OCI-LY7 (cell line): Measurements from ENCODE around the gene SH3PXD2A.

Experiments
- EZH2phosphoT487 ChIP-seq: fragments of 200-600 bp; sonication (generic); IDR thresholded peaks from 2 replicates; pipeline ENCODE4 v1.6.1; 2018; ENCODE audit warnings: low read depth, borderline replicate concordance, mild to moderate bottlenecking, mixed run types, antibody characterized with exemption, low read length, moderate library complexity, mixed read lengths
- TF ChIP-seq, protein P1 (sequence below): fragments of 200-600 bp; sonication (generic); conservative IDR thresholded peaks from 2 replicates; pipeline ENCODE4 v1.5.1; 2014; ENCODE audit warnings: mild to moderate bottlenecking, antibody characterized with exemption, low read length, moderate library complexity, mixed read lengths

DNA sequence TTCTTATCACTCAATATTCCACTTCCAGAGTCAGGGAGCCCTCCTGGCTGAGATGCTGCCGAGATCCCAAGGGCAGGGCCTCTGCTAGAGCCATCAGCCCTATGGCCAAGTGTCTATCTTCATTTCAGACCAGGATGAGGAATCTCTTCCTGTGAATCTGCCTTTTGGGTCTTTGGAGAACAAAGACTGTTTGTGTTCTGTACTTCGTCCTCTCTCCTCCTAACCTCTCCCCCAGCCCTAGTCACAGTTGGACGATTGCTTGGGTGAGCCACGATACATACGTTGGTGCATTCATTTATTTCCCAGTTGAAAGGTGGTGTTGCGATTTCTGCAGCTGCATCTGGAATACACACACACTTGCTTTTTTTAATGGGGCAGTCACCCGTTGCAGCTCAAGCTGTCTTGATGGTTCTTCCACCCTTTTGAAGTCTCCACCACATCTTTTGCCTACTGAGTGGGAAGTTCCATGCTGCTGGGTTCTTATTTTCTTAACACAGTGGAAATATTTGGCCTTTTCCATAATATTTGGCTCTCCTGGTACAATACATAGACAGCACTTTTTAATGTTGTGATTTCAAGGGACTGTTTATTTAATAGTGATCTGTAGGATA lies 26.7 kb downstream of the SH3PXD2A start:
- TF ChIP-seq, protein P1, sequence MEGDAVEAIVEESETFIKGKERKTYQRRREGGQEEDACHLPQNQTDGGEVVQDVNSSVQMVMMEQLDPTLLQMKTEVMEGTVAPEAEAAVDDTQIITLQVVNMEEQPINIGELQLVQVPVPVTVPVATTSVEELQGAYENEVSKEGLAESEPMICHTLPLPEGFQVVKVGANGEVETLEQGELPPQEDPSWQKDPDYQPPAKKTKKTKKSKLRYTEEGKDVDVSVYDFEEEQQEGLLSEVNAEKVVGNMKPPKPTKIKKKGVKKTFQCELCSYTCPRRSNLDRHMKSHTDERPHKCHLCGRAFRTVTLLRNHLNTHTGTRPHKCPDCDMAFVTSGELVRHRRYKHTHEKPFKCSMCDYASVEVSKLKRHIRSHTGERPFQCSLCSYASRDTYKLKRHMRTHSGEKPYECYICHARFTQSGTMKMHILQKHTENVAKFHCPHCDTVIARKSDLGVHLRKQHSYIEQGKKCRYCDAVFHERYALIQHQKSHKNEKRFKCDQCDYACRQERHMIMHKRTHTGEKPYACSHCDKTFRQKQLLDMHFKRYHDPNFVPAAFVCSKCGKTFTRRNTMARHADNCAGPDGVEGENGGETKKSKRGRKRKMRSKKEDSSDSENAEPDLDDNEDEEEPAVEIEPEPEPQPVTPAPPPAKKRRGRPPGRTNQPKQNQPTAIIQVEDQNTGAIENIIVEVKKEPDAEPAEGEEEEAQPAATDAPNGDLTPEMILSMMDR, result no peak
- no peak for TF ChIP-seq EZH2phosphoT487
